Liver (tissue), 3 donors: ENCODE measurements around the gene RAB11FIP5.

Experiments
- EGR1 ChIP-seq, 2 donors: IDR thresholded peaks; 2 replicates each; pipeline ENCODE4 v1.6.1; 2016 to 2018; ENCODE audit warnings: antibody characterized with exemption in 2 of 2, low read depth in 2 of 2
- TAF1 ChIP-seq: conservative IDR thresholded peaks from 2 replicates; pipeline ENCODE4 v1.6.1; 2016; ENCODE audit warnings: antibody characterized with exemption, mild to moderate bottlenecking
- TF ChIP-seq, protein P1 (sequence below): IDR thresholded peaks from 2 replicates; pipeline ENCODE4 v1.6.1; 2016; ENCODE audit warnings: antibody characterized with exemption
- TF ChIP-seq, protein P2 (sequence below): IDR thresholded peaks from 2 replicates; pipeline ENCODE4 v1.6.1; 2016; ENCODE audit warnings: antibody characterized with exemption
- TF ChIP-seq, protein P3 (sequence below): fragments of 150-350 bp; IDR thresholded peaks from 2 replicates; pipeline ENCODE4 v1.5.1; 2017; ENCODE audit warnings: improper control_type of control experiment, low read depth, low read length; ENCODE audit not compliant: missing input control
- TF ChIP-seq, protein P4 (sequence below): IDR thresholded peaks from 2 replicates; pipeline ENCODE4 v1.6.1; 2016; ENCODE audit warnings: antibody characterized with exemption, mild to moderate bottlenecking
- donor health status: healthy.
- donor health status: healthy.

DNA sequence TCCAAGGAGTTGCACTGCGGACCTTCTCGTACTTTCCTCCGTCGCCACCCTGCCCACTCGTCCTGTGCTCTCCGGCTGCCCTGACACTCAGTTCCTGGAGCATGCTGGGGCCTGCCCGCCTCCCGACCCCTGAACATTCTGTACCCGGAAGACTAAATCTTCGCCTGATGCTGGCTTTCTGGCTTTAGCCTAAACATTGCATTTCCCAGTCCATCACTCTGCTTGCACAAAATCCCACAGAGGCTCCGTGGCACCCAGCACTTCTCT, 40.7 kb downstream of the RAB11FIP5 start:
- TF ChIP-seq, protein P1, sequence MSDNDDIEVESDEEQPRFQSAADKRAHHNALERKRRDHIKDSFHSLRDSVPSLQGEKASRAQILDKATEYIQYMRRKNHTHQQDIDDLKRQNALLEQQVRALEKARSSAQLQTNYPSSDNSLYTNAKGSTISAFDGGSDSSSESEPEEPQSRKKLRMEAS = no peak
- TF ChIP-seq EGR1 (IDR thresholded peaks at IDR 0.05; ENCODE audit: low read depth in 2 of 2) (no peak), TAF1 (no peak)
- TF ChIP-seq, protein P2, sequence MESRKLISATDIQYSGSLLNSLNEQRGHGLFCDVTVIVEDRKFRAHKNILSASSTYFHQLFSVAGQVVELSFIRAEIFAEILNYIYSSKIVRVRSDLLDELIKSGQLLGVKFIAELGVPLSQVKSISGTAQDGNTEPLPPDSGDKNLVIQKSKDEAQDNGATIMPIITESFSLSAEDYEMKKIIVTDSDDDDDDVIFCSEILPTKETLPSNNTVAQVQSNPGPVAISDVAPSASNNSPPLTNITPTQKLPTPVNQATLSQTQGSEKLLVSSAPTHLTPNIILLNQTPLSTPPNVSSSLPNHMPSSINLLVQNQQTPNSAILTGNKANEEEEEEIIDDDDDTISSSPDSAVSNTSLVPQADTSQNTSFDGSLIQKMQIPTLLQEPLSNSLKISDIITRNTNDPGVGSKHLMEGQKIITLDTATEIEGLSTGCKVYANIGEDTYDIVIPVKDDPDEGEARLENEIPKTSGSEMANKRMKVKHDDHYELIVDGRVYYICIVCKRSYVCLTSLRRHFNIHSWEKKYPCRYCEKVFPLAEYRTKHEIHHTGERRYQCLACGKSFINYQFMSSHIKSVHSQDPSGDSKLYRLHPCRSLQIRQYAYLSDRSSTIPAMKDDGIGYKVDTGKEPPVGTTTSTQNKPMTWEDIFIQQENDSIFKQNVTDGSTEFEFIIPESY = no peak
- TF ChIP-seq, protein P3, sequence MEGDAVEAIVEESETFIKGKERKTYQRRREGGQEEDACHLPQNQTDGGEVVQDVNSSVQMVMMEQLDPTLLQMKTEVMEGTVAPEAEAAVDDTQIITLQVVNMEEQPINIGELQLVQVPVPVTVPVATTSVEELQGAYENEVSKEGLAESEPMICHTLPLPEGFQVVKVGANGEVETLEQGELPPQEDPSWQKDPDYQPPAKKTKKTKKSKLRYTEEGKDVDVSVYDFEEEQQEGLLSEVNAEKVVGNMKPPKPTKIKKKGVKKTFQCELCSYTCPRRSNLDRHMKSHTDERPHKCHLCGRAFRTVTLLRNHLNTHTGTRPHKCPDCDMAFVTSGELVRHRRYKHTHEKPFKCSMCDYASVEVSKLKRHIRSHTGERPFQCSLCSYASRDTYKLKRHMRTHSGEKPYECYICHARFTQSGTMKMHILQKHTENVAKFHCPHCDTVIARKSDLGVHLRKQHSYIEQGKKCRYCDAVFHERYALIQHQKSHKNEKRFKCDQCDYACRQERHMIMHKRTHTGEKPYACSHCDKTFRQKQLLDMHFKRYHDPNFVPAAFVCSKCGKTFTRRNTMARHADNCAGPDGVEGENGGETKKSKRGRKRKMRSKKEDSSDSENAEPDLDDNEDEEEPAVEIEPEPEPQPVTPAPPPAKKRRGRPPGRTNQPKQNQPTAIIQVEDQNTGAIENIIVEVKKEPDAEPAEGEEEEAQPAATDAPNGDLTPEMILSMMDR = no peak
- TF ChIP-seq, protein P4, sequence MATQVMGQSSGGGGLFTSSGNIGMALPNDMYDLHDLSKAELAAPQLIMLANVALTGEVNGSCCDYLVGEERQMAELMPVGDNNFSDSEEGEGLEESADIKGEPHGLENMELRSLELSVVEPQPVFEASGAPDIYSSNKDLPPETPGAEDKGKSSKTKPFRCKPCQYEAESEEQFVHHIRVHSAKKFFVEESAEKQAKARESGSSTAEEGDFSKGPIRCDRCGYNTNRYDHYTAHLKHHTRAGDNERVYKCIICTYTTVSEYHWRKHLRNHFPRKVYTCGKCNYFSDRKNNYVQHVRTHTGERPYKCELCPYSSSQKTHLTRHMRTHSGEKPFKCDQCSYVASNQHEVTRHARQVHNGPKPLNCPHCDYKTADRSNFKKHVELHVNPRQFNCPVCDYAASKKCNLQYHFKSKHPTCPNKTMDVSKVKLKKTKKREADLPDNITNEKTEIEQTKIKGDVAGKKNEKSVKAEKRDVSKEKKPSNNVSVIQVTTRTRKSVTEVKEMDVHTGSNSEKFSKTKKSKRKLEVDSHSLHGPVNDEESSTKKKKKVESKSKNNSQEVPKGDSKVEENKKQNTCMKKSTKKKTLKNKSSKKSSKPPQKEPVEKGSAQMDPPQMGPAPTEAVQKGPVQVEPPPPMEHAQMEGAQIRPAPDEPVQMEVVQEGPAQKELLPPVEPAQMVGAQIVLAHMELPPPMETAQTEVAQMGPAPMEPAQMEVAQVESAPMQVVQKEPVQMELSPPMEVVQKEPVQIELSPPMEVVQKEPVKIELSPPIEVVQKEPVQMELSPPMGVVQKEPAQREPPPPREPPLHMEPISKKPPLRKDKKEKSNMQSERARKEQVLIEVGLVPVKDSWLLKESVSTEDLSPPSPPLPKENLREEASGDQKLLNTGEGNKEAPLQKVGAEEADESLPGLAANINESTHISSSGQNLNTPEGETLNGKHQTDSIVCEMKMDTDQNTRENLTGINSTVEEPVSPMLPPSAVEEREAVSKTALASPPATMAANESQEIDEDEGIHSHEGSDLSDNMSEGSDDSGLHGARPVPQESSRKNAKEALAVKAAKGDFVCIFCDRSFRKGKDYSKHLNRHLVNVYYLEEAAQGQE = no peak
